ENCODE data around the gene CAMSAP1. TPM values are rescaled to one million over a fixed set of nuclear protein-coding genes. Genes with fewer than 3 reads are reported as not detected.
A peak's percentile ranks its signal among the peaks of the same experiment; 100 is the strongest.
"Not testable (repeated sequence)": the region's sequence is repeated elsewhere in the genome, so short reads cannot be mapped to it uniquely, and the experiment has no call there.

Gene CAMSAP1
- total RNA-seq, 1 donor from 2014 or later, result 80.8 TPM

DNA sequence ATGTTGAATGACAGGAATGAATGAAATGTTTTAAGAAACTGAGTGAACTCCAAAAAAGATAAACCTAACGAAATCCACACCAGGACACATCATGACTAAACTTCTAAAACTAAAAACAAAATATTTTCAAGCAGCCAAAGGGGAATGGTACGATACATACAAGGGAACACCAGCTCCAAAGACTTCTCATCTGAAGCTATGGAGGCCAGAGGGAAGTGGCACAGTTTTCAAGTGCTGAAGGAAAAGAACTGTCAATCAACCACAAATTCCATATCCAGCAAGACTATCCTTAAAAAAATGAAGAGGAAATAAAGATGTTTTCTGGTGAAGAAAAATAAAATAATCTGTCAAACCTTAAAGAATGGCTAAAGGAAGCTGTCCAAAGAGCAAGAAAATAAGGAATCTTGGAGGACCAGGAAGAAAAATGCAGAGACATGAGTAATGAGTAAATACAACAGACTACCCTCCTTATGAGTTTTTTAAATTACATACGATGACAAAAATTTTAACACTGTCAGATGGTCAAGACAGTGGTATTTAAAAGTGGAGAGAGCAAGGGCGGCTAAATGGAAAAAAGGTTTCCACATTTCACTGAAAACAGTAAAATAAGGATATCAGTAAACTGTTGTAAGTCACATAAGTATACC, 12.0 kb downstream of the CAMSAP1 start:
- DNase-seq (ENCODE audit: low read depth, low spot score), result no peak
- Mint-ChIP-seq H3K27me3 (ENCODE audit: low read depth) (no peaks in the 10 kb centered on the region), H3K4me3 (no peak overlapping the region), H3K27ac (ENCODE audit: unreplicated experiment) (no peak overlapping the region), H3K36me3 (ENCODE audit: low read depth) (peaks cover 53% of the 10 kb centered on the region), H3K9me3 (peaks cover 29% of the 10 kb centered on the region), H3K4me1 (peaks cover 44% of the 10 kb centered on the region)
- TF ChIP-seq, protein P1, sequence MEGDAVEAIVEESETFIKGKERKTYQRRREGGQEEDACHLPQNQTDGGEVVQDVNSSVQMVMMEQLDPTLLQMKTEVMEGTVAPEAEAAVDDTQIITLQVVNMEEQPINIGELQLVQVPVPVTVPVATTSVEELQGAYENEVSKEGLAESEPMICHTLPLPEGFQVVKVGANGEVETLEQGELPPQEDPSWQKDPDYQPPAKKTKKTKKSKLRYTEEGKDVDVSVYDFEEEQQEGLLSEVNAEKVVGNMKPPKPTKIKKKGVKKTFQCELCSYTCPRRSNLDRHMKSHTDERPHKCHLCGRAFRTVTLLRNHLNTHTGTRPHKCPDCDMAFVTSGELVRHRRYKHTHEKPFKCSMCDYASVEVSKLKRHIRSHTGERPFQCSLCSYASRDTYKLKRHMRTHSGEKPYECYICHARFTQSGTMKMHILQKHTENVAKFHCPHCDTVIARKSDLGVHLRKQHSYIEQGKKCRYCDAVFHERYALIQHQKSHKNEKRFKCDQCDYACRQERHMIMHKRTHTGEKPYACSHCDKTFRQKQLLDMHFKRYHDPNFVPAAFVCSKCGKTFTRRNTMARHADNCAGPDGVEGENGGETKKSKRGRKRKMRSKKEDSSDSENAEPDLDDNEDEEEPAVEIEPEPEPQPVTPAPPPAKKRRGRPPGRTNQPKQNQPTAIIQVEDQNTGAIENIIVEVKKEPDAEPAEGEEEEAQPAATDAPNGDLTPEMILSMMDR (conservative IDR thresholded peaks at IDR 0.05), result no peak

DNA sequence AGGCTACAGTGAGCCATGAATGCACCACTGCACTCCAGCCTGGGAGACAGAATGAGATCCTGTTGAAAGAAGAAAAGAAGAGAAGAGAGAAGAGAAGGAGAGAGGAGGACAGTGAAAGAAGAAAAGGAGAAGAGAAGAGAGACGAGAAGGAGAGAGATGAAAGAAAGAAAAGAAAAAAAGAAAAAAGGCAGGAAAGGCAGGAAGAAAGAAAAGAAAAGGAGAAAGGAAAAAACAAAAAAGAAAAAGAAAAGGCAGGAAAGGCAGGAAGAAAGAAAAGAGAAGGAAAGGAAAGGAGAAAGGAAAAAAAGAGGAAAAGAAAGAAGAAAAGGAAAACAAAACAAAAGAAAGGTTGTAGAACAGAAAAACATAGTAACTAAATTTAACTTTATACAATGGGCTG, 14.2 kb downstream of the CAMSAP1 start:
- H3K4me3 Mint-ChIP-seq, result no peak overlapping the region
- no peaks in the 10 kb centered on the region for H3K27me3 Mint-ChIP-seq (ENCODE audit: low read depth)
- H3K4me1 Mint-ChIP-seq, result peaks cover 47% of the 10 kb centered on the region
- H3K36me3 Mint-ChIP-seq (ENCODE audit: low read depth), result peaks cover 36% of the 10 kb centered on the region
- H3K27ac Mint-ChIP-seq (ENCODE audit: unreplicated experiment), result no peak overlapping the region
- TF ChIP-seq, protein P1 (conservative IDR thresholded peaks at IDR 0.05), result no peak
- no peak for DNase-seq (ENCODE audit: low read depth, low spot score)
- peaks cover 16% of the 10 kb centered on the region for H3K9me3 Mint-ChIP-seq

DNA sequence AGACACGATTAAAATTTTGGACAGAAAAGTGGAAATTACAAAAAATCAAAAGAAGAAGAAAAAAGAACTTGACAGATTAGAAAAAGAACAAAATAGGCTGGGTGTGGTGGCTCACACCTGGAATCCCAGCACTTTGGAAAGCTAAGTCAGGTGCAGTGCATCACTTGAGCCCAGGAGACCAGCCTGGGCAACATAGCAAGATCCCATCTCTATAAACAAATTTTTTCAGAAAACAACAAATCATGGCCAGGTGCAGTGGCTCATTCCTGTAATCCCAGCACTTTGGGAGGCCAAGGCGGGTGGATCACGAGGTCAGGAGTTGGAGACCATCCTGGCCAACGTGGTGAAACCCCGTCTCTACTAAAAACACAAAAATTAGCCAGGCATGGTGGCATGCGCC, 15.0 kb downstream of the CAMSAP1 start:
- peaks cover 53% of the 10 kb centered on the region for H3K4me1 Mint-ChIP-seq
- peak overlapping the region; percentile 16 for H3K27ac Mint-ChIP-seq (ENCODE audit: unreplicated experiment)
- H3K36me3 Mint-ChIP-seq (ENCODE audit: low read depth), result peaks cover 29% of the 10 kb centered on the region
- not testable (repeated sequence) for H3K4me3 Mint-ChIP-seq; DNase-seq (ENCODE audit: low read depth, low spot score); H3K27me3 Mint-ChIP-seq (ENCODE audit: low read depth)
- peaks cover 10% of the 10 kb centered on the region for H3K9me3 Mint-ChIP-seq

DNA sequence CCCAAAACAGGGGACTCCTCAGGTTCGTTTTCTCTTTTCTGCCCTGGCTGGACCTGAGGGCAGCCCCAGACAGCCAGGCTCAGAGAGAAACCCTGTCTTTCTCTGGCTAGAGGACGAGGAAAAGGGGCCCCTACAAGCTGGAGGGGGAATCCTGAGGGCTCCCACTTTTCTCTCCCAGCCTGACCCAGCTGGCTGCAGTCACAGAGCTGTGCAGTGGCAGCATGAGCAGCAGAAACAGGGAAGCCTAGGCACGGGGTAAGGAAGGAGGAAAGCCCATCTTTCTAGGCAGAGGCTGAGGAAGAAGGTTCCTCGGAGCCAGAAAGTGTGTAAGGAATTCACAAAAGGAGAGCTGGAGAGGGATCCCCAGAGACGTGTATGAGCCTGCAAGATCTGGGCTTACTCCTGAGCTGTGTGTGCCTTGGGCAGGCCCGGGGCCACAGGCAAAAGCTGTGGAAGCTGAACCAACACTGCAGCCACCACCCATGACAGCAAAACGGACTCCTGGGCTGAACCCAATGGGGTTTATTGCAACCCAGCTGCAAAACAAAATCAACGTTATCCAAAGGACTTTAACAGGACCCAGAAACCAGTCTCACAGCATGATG, 16.2 kb downstream of the CAMSAP1 start:
- H3K9me3 Mint-ChIP-seq, result peaks cover 6% of the 10 kb centered on the region
- peaks cover 23% of the 10 kb centered on the region for H3K36me3 Mint-ChIP-seq (ENCODE audit: low read depth)
- DNase-seq (ENCODE audit: low read depth, low spot score), result no peak
- H3K4me1 Mint-ChIP-seq, result peaks cover 65% of the 10 kb centered on the region
- no peak overlapping the region for H3K4me3 Mint-ChIP-seq
- TF ChIP-seq, protein P1 (conservative IDR thresholded peaks at IDR 0.05), result no peak
- no peaks in the 10 kb centered on the region for H3K27me3 Mint-ChIP-seq (ENCODE audit: low read depth)
- H3K27ac Mint-ChIP-seq (ENCODE audit: unreplicated experiment), result peak overlapping the region; percentile 32

DNA sequence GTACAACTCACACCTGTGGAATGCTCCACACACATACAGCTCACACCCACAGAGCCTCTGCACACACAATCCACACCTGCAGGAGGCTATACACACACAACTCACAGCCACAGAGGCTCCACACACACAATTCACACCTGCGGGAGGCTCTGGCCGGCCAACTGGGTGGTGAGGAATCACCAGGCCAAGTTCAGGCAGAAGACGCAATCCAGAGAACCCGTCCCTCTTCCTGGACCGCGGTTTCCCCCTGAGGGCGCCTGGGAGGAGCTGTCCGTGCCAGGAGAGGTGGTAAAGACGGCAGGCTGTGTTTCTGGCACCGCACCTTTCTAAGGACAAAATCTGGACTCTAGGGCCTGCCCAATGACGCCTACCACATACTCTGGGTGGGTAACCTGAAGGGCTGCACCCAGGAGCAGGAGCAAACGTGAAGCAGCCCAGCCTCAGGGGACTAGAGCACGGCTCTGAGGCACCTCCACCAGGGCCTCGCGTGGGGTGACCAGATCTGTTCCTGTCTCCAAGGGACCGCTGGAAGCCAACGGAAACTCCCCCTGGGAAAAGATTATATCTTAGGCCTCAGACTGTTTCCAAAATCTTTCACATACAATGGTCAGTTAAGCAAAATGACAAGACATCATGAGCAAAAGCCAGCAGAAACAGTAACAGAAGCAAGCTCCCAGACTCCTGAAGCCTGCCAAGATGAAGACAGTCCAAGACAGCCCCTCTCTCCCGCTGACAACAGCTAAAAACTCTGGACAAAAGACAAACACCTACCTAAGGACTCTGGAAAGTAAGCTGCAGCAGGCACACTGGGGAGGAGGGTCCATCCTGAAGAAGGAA, 16.9 kb downstream of the CAMSAP1 start:
- Mint-ChIP-seq H3K9me3 (peaks cover 3% of the 10 kb centered on the region), H3K4me1 (peaks cover 69% of the 10 kb centered on the region), H3K36me3 (ENCODE audit: low read depth) (peaks cover 17% of the 10 kb centered on the region), H3K27me3 (ENCODE audit: low read depth) (no peaks in the 10 kb centered on the region), H3K27ac (ENCODE audit: unreplicated experiment) (peak overlapping the region; percentile 32), H3K4me3 (no peak overlapping the region)
- TF ChIP-seq, protein P1 (conservative IDR thresholded peaks at IDR 0.05), result no peak
- no peak for DNase-seq (ENCODE audit: low read depth, low spot score)
